ENCODE measurements around the gene TIMM10. TPM values are rescaled to one million over a fixed set of nuclear protein-coding genes. Genes with fewer than 3 reads are reported as not detected.

TIMM10 gene
- total RNA-seq, 1 experiment from 2014 or later: 94.7 TPM

- peaks cover 5% of the 10 kb centered on the region; the same call in 1 of the 2 replicates for H3F3A ChIP-seq (ENCODE audit: insufficient read depth, low read depth)
- BruUV-seq (replicated peaks): no TSS peak
- DNase-seq: no peak
- intact Hi-C loops (cut with micrococcal nuclease; ENCODE audit: unreplicated experiment): no loop called here
- no peaks in the 10 kb centered on the region for H3K79me2 ChIP-seq (ENCODE audit: low read depth)
- no peaks in the 10 kb centered on the region for H3K27me3 ChIP-seq (ENCODE audit: insufficient read depth, low read depth)
- no peaks in the 10 kb centered on the region; the same call in 1 of the 2 replicates for H3K36me3 ChIP-seq (ENCODE audit: low read depth)
- no peaks in the 10 kb centered on the region for H3K9me3 ChIP-seq (ENCODE audit: insufficient read depth, low read depth)
- CTCF ChIA-PET: interaction anchor here (0.7 to 4.4 kb wide), 2 partner anchors 30 to 141 kb away, joined by 5 to 48 read pairs; no protein-coding TSS in a partner anchor
- no peak overlapping the region for H2AFZ ChIP-seq
- TF ChIP-seq EZH2 (IDR thresholded peaks at IDR 0.05; ENCODE audit: low read depth): no peak
- TF ChIP-seq, protein P1, sequence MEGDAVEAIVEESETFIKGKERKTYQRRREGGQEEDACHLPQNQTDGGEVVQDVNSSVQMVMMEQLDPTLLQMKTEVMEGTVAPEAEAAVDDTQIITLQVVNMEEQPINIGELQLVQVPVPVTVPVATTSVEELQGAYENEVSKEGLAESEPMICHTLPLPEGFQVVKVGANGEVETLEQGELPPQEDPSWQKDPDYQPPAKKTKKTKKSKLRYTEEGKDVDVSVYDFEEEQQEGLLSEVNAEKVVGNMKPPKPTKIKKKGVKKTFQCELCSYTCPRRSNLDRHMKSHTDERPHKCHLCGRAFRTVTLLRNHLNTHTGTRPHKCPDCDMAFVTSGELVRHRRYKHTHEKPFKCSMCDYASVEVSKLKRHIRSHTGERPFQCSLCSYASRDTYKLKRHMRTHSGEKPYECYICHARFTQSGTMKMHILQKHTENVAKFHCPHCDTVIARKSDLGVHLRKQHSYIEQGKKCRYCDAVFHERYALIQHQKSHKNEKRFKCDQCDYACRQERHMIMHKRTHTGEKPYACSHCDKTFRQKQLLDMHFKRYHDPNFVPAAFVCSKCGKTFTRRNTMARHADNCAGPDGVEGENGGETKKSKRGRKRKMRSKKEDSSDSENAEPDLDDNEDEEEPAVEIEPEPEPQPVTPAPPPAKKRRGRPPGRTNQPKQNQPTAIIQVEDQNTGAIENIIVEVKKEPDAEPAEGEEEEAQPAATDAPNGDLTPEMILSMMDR (conservative IDR thresholded peaks at IDR 0.05): no peak
- peaks cover 6% of the 10 kb centered on the region; the same call in 1 of the 2 replicates for H3K4me1 ChIP-seq (replicated peaks; ENCODE audit: insufficient read depth)
- H3K9me2 ChIP-seq (ENCODE audit: insufficient read depth): no peaks in the 10 kb centered on the region
- POLR2A ChIA-PET (ENCODE audit: unreplicated experiment): no interaction called here
- H3K27ac ChIP-seq: no peak overlapping the region
- H4K20me1 ChIP-seq (ENCODE audit: insufficient read depth): no peaks in the 10 kb centered on the region
- H3K4me3 ChIP-seq: no peak overlapping the region
- no peak overlapping the region for H3K4me2 ChIP-seq
Measured at GRCh38 chr11:57523419-57523818, 7.1 kb downstream of the TIMM10 start.

DNA sequence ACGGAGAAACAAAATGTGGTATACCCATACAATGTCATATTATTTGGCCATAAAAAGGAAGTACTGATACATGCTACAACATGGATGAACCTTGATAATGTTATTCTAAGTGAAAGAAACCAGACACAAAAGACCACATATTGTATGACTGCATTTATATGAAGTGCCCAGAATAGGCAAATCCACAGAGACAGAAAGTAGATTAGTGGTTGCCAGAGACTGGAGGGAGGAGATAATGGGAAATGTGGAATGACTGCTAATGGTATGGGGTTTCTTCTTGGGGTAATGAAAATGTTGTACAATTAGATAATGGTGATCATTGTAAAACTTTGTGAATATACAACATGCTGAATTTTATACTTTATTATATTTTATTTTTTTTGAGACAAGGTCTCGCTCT is 9.4 kb downstream of the TIMM10 start:
- intact Hi-C loops (cut with micrococcal nuclease; ENCODE audit: unreplicated experiment): no loop called here
- CTCF ChIA-PET: interaction anchor here (1.1 kb wide), 1 partner anchor 28 kb away, joined by 8 read pairs; no protein-coding TSS in a partner anchor

DNA sequence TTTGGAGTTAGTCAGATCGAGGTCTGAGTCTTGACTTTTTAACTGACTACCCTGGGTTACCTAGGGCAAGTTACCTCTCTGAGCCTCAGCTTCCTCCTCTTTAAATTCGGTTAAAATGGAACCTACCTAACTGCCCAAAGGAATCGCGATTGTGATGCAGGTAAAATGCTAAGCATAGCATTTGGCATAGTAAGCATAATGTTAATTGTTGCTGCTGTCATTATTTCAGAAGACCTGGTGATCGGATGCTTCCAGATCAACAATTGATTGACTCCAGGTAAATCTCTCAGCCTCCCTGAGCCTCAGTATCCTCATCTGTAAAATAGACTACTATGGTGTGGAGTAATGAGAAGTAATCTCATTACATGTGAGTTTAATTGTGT is 14.5 kb downstream of the TIMM10 start:
- H3K4me1 ChIP-seq (replicated peaks; ENCODE audit: insufficient read depth): peaks cover 12% of the 10 kb centered on the region; the same call in 1 of the 2 replicates
- DNase-seq: no peak
- ChIA-PET CTCF (interaction anchor here (0.7 kb wide), 1 partner anchor 15 kb away, joined by 3 read pairs; no protein-coding TSS in a partner anchor), POLR2A (ENCODE audit: unreplicated experiment) (interaction anchor here (0.5 kb wide), 1 partner anchor 16 kb away, joined by 3 read pairs; no protein-coding TSS in a partner anchor)
- no TSS peak for BruUV-seq (replicated peaks)
- no peaks in the 10 kb centered on the region for H3K79me2 ChIP-seq (ENCODE audit: low read depth)
- H3F3A ChIP-seq (ENCODE audit: insufficient read depth, low read depth): peaks cover 3% of the 10 kb centered on the region; the same call in 1 of the 2 replicates
- no peaks in the 10 kb centered on the region for H3K36me3 ChIP-seq (ENCODE audit: low read depth)
- H4K20me1 ChIP-seq (ENCODE audit: insufficient read depth): no peaks in the 10 kb centered on the region
- no peaks in the 10 kb centered on the region for H3K9me2 ChIP-seq (ENCODE audit: insufficient read depth)
- H3K9me3 ChIP-seq (ENCODE audit: insufficient read depth, low read depth): no peaks in the 10 kb centered on the region
- H3K27me3 ChIP-seq (ENCODE audit: insufficient read depth, low read depth): peaks cover 21% of the 10 kb centered on the region
- H3K4me2 ChIP-seq: peak overlapping the region; percentile 81
- intact Hi-C loops (cut with micrococcal nuclease; ENCODE audit: unreplicated experiment): no loop called here
- H3K4me3 ChIP-seq: peak overlapping the region; percentile 69
- H2AFZ ChIP-seq: peak overlapping the region; percentile 80
- TF ChIP-seq, protein P1 (conservative IDR thresholded peaks at IDR 0.05): no peak
- no peak for TF ChIP-seq EZH2 (IDR thresholded peaks at IDR 0.05; ENCODE audit: low read depth)
- H3K27ac ChIP-seq: no peak overlapping the region

More for the DNA sequence above, 9.4 kb downstream of the TIMM10 start:
- no peaks in the 10 kb centered on the region for H4K20me1 ChIP-seq (ENCODE audit: insufficient read depth)
- no peaks in the 10 kb centered on the region for H3K9me3 ChIP-seq (ENCODE audit: insufficient read depth, low read depth)
- H2AFZ ChIP-seq: no peak overlapping the region
- no TSS peak for BruUV-seq (replicated peaks)
- no peaks in the 10 kb centered on the region for H3K9me2 ChIP-seq (ENCODE audit: insufficient read depth)
- no peaks in the 10 kb centered on the region; the same call in 1 of the 2 replicates for H3K36me3 ChIP-seq (ENCODE audit: low read depth)
- H3K27ac ChIP-seq: no peak overlapping the region
- H3K4me2 ChIP-seq: no peak overlapping the region
- no peaks in the 10 kb centered on the region for H3K79me2 ChIP-seq (ENCODE audit: low read depth)
- POLR2A ChIA-PET (ENCODE audit: unreplicated experiment): interaction anchor here (0.6 kb wide), 1 partner anchor 9 kb away, joined by 4 read pairs; the partner anchor contains the start of gene TIMM10
- H3F3A ChIP-seq (ENCODE audit: insufficient read depth, low read depth): peaks cover 1% of the 10 kb centered on the region; the same call in 1 of the 2 replicates
- H3K4me1 ChIP-seq (replicated peaks; ENCODE audit: insufficient read depth): no peaks in the 10 kb centered on the region
- no peak for DNase-seq
- TF ChIP-seq, protein P1 (conservative IDR thresholded peaks at IDR 0.05): no peak
- no peak for TF ChIP-seq EZH2 (IDR thresholded peaks at IDR 0.05; ENCODE audit: low read depth)
- H3K27me3 ChIP-seq (ENCODE audit: insufficient read depth, low read depth): no peaks in the 10 kb centered on the region
- H3K4me3 ChIP-seq: no peak overlapping the region

Measured in PC-9 (cell line).